HG03039 (cell line): ENCODE results near the gene MCCC2.
"Not testable (repeated sequence)": the region's sequence is repeated elsewhere in the genome, so short reads cannot be mapped to it uniquely, and the experiment has no call there.

Experiments used
- ATAC-seq: cut with Tn5 transposase; IDR thresholded peaks from one replicate; pipeline ENCODE4 v1.9.1; 2021; ENCODE audit warnings: mild to moderate bottlenecking, moderate library complexity; ENCODE audit not compliant: unreplicated experiment

Gene MCCC2

GRCh38 chr5:71658916-71659662 lies 71.9 kb downstream of the MCCC2 start:
- no peak for ATAC-seq

GRCh38 chr5:71662381-71662780 lies 75.2 kb downstream of the MCCC2 start:
- no peak for ATAC-seq

GRCh38 chr5:71663191-71663969 lies 76.2 kb downstream of the MCCC2 start:
- ATAC-seq = no peak

- not testable (repeated sequence) for ATAC-seq
These were observed 77.5 kb downstream of the MCCC2 start for GRCh38 chr5:71664615-71665014.

- ATAC-seq = no peak
These were observed 79.2 kb downstream of the MCCC2 start for GRCh38 chr5:71666321-71666720.

GRCh38 chr5:71677977-71678376 lies 90.8 kb downstream of the MCCC2 start:
- ATAC-seq = no peak

- no peak for ATAC-seq
These were observed 92.6 kb downstream of the MCCC2 start for GRCh38 chr5:71679714-71680113.

GRCh38 chr5:71680510-71680909 lies 93.4 kb downstream of the MCCC2 start:
- ATAC-seq = no peak

- no peak for ATAC-seq
These were observed 94.2 kb downstream of the MCCC2 start for GRCh38 chr5:71681296-71681695.

GRCh38 chr5:71684309-71684708 lies 97.2 kb downstream of the MCCC2 start:
- ATAC-seq = no peak

- ATAC-seq = no peak
These were observed 106.8 kb downstream of the MCCC2 start for GRCh38 chr5:71693828-71694427.

- ATAC-seq = no peak
These were observed 107.9 kb downstream of the MCCC2 start for GRCh38 chr5:71695071-71695470.

- ATAC-seq = no peak
These were observed 108.5 kb downstream of the MCCC2 start for GRCh38 chr5:71695595-71695994.

GRCh38 chr5:71697967-71698366 lies 110.8 kb downstream of the MCCC2 start:
- no peak for ATAC-seq

GRCh38 chr5:71699233-71699632 lies 112.1 kb downstream of the MCCC2 start:
- no peak for ATAC-seq

GRCh38 chr5:71699751-71700150 lies 112.6 kb downstream of the MCCC2 start:
- ATAC-seq = no peak

GRCh38 chr5:71700803-71701202 lies 113.7 kb downstream of the MCCC2 start:
- no peak for ATAC-seq

- no peak for ATAC-seq
These were observed 114.3 kb downstream of the MCCC2 start for GRCh38 chr5:71701407-71701806.

- no peak for ATAC-seq
These were observed 116.8 kb downstream of the MCCC2 start for GRCh38 chr5:71703941-71704340.

GRCh38 chr5:71705421-71705820 lies 118.3 kb downstream of the MCCC2 start:
- ATAC-seq = no peak

GRCh38 chr5:71706906-71707305 lies 119.8 kb downstream of the MCCC2 start:
- ATAC-seq = no peak
